ENCODE measurements around the gene UPK1B.

GRCh38 chr3:119223511-119223910 lies 50.1 kb downstream of the UPK1B start:
- TF ChIP-seq YY1 (IDR thresholded peaks at IDR 0.05; ENCODE audit: insufficient read depth, insufficient read length) = no peak
- no peak for TF ChIP-seq SUZ12 (IDR thresholded peaks at IDR 0.05; ENCODE audit: extremely low read depth, insufficient read depth, insufficient read length)
- TF ChIP-seq ZNF274 (IDR thresholded peaks at IDR 0.05; ENCODE audit: low read depth, low read length) = no peak
